GM21360 (cell line): Measurements from ENCODE around the gene DLX4.

Experiments
- ATAC-seq: cut with Tn5 transposase; IDR thresholded peaks from one replicate; pipeline ENCODE4 v1.9.1; 2021; ENCODE audit warnings: mild to moderate bottlenecking, moderate library complexity; ENCODE audit not compliant: unreplicated experiment

DLX4 gene

DNA sequence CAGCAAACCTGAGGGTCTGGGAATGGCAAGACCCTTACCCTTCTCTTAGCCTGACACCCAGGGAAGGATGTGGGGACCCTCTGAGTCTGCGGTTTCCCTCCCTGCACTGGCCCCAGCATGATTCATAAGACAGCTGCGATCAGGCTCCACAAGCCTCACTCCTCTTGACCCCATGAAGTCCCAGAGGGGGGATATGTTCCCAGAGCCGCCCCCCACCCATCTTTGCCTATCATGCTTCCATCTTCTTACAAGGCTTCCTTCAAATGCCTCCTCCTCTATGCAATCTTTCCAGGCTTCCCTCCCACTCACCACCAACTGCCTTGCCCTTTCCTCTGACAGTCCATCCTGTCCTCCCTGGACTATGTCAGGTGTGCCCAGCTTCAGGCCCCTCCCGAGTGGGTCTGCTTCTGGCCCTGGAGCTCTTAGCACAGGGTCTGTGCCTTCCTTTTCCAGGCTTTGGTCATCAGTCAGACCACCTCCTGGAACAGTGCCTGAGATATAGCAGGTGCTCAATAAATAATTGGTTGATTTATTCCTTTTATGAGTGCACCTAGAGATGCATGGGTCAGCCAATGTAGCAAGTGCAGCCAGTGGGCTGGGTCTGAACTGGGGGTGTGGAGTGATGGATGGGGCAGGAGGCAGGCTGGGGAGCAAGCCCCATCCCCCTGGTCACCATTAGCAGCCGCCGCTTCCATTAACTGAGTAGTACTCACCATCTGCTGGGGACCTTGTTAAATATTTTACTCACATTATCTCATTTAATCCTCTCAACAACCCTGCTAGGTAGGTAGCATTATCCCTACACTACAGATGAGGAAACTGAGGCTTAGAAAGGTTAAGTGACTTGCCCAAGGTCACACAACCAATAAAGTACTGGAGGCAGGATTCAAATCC, 17.7 kb downstream of the DLX4 start:
- ATAC-seq, result no peak

- no peak for ATAC-seq
Measured at GRCh38 chr17:49987290-49987585, 18.2 kb downstream of the DLX4 start.

GRCh38 chr17:49987681-49988441, 18.9 kb downstream of the DLX4 start:
- no peak for ATAC-seq

GRCh38 chr17:49989518-49989880, 20.5 kb downstream of the DLX4 start:
- no peak for ATAC-seq

GRCh38 chr17:49990331-49990730, 21.3 kb downstream of the DLX4 start:
- no peak for ATAC-seq

- ATAC-seq, result no peak
Measured at GRCh38 chr17:49990921-49991320, 21.9 kb downstream of the DLX4 start.

DNA sequence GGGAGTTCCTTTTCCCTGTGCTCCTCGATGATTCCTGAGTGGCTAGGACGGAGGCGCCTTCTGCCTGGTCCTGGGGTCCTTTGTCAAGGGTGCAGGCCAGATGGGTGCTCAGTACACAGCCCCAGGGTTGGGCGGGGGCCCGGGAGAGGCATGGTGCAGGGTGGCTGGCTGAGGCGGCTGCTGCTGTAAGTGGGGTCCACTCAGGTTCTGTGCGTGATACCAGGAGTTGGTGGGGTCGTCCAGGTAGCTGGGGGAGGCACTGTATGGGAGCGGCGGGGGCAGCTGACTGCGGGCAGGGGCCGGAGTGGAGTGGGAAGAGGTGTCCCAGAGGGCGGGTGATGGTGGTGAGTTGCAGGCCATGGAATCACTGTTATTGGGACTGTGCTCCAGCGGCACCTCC, 22.4 kb downstream of the DLX4 start:
- no peak for ATAC-seq

DNA sequence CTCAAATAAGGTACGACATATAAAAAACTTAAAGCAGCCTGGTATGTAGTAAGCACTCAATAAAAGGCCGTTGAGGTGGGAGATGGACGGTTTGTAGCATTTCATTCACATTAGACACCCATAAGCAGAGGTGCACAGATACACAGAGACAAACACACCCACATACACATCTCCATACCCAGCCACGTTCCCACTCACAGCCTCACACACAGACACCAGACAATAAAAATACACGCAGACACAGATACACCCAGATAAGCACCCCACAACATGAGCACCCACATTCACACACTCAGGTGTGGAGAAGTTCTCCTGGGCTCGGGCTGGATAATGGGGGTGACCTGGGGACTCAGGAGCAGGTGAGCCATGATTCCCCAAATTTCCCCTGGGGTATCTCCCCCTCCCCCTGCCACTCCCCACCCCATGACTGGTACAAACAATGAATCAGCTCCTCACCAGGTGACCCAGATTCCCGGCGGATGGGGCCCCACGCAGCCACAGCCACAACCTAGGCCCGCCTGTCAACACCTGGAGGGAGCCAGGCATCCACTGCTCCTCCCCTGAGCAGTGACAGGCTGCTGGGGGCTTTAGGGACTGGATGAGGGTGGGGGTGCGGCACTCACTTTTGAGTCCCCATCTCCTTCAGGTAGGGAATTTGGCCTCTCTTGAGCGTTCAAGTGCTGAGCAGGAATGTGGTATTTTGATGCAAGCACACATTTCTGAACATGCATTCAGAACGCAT, 23.4 kb downstream of the DLX4 start:
- ATAC-seq, result no peak

DNA sequence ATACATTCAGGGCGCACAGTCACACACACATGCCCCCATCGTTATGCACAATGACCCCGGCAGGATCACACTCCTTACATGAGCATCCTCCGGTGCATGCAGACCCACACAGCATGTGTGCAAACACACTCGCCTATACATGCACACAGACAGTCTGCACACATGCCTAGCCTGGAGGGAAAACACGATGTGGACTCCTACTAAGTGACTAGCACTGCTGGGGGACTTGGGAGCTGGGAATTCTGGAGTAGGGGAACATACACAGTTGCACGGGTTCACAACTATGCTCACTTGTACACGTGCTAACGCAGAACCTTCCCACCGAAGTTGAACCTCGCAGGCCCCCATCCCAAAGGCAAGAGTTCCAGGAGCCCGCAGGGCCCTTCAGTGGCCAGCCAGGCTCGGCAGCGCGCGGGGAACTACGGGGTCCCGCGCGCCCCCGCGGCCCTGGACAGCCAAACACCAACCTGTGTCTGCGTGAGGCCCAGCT, 24.0 kb downstream of the DLX4 start:
- ATAC-seq, result no peak

DNA sequence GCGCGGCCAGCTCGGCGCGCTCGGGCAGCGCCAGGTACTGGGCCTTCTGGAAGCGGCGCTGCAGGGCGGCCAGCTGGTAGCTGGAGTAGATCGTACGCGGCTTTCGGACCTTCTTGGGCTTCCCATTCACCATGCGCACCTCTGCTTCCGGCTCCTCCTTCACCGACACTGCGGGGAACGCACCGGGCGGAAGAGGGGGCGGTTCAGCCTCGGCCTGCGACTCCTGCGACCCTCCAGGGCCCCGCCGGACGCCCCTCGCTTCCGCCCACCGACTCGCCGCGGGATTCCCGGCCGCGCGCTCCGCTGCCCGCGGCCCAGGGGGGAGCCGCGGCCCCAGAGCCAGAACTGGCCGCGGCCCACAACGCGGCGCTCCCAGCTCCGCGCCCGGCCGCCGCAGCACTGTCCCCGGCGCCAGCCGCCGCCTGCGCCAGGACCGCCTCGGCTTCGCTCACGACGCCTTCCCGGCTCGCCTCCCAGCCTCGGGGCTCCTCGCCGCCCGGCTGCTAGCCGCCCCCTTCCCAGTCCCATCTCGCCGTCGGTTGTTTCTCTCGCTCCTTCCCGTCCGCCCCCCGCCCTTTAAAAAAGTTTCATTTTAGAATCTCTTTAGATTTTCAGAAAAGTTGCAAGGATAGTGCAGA, 24.6 kb downstream of the DLX4 start:
- ATAC-seq, result no peak

- ATAC-seq, result no peak
Measured at GRCh38 chr17:49994085-49995054, 25.4 kb downstream of the DLX4 start.

DNA sequence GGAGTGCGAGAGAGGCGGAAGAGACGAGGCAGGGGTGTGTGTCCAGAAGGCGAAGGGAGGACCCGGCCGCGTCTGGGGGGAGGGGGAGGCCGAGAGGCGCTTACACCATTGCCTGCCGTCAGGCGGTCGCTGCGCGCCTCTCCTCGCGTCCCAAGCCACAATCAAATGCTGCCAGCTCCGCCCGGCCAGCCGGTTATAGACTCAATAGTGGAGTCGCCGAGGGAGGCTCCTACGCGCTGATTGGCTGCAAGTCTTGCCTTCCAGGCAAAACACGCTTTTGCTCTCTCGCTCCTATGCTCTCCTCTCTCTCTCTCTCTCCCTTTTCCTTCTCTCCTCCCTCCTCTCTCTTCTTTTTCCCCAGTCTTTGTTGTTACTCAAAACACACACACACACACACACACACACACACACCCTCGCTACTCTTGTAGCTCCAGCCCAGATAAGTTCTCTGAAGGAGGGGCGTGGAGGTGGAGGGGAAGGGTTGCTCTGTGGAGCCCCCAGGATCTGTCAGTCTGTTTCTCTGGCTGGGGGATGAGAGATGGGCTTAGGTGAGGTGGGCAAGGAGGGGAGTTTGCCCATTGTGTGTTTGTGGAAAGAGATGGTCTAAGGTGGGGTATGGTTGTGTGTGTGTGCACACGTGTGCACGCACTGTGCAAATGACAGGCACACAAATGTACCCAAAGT, 26.2 kb downstream of the DLX4 start, which contains the start of gene DLX3:
Gene DLX3, minus strand, starts transcription at position 170 of the 684 bp plus-strand sequence. CDS start 226 bp downstream, outside the sequence.
- ATAC-seq, result no peak

DNA sequence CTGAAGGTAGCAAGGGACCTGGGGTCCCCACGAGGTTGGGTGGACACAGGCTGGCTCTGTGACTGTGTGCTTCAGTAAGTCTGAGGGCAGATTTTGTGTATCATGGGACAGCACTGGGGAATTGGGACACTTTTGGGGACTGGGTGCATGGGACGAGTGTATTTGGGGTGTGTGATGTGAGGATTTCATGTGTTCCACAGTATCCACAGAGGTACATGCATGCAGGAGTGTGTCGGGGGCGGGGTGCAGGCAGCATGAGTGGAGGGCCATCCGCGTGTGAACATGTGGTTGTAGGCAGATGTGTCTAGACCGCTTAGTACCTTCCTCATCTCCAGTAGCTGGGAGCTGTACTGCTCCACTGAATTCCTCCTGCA, 27.1 kb downstream of the DLX4 start:
- no peak for ATAC-seq

DNA sequence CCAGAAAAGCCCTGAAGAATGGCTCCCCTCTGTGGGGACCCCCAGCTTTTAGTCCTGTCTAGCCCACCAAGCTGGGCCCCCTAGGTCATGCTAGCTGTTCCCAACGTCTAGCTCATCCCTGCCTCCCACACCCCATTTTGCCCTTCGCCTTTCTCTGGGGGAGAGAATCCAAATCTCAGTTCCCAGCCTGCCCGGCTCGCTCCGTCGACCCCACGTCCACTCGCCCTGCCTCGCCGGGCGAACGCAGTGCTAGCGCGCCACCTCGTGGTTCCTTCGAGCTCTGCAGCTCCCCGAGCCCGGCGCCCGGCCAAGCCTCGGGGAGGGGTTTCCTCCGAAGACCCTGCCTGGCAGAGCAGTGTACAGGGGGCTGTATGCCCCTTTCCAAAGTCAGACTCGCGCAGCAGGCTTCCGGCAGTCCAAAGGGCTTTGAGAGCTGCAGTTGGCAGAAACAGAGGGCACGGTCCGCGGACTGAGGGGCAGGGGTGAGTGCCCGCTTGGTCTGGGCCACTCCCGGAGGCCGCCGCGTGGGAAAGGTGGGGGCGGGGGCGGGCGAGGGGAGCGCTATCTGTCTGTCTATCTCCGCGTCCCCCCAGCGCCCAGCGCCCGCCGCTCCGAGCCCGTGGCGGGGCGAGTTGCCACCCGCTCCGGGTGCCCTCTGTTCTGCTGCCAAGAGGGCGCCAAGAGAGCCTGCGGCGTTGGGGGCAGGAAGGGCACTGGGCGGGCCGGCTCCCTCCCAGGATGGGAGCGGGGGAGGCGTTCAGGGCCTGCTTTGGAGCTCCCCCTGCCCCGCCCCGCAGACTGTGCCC, 27.7 kb downstream of the DLX4 start:
- ATAC-seq, result no peak

GRCh38 chr17:49997301-49997650, 28.3 kb downstream of the DLX4 start:
- no peak for ATAC-seq

- ATAC-seq, result no peak
Measured at GRCh38 chr17:49997773-49998703, 29.0 kb downstream of the DLX4 start.

- ATAC-seq, result no peak
Measured at GRCh38 chr17:49998836-49999511, 30.0 kb downstream of the DLX4 start.
